ENCODE measurements around the gene PARD3B. TPM values are rescaled to one million over a fixed set of nuclear protein-coding genes. Genes with fewer than 3 reads are reported as not detected.

The PARD3B gene
- total RNA-seq, 6 experiments from 2014 or later: 5.3 to 11.2 (median 8.3) TPM

DNA sequence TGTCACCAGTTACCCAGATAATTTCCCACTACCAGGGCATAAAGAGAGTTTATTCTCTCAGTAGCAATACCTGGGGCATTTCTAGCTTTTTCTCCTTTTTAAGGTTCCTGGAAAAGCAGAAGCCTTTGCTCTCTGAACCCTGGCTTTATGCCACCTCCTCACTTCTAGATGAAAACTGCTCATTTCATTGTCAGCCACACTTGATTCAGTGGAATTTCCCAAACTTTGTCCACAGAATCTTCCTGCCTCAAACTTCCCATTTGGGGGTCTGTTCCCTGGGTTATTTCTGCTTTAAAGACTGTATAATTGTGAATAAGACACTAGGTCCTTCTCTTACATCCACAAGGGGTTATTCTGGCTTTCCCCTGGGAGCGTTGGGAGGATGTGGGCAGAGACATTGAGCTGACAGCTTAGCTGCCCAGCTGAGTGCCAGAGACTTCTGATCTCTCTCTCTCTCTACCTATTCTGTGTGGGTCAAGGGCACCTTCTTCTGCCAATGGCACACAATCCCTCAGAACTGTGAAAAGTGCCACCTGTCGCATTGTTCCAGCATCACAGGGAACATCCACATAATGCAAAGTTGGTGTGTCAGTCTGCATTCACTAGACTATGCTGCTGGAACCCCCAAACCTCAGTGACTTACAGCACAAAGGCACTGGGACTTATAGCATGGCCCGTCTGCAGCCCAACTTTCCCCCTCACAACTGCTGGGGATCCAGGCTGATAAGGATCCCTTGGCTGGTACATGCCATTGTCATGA is 1117.1 kb downstream of the PARD3B start:
- 71% methylated on average over 1 of the region's 3 CpGs for WGBS (ENCODE audit: insufficient coverage, low coverage, low lambda C conversion rate, missing lambda C conversion rate)
- Histone ChIP-seq H3K27ac (no peak overlapping the region), H3K4me1 (no peaks in the 10 kb centered on the region), H3K36me3 (no peaks in the 10 kb centered on the region), H3K27me3 (no peaks in the 10 kb centered on the region), H3K4me3 (no peak overlapping the region), H3K9me3 (no peaks in the 10 kb centered on the region)
- DNase-seq (no peak), ATAC-seq (no peak)
- intact Hi-C loops (cut with DNase I): no loop called here
- TF ChIP-seq, protein P1, sequence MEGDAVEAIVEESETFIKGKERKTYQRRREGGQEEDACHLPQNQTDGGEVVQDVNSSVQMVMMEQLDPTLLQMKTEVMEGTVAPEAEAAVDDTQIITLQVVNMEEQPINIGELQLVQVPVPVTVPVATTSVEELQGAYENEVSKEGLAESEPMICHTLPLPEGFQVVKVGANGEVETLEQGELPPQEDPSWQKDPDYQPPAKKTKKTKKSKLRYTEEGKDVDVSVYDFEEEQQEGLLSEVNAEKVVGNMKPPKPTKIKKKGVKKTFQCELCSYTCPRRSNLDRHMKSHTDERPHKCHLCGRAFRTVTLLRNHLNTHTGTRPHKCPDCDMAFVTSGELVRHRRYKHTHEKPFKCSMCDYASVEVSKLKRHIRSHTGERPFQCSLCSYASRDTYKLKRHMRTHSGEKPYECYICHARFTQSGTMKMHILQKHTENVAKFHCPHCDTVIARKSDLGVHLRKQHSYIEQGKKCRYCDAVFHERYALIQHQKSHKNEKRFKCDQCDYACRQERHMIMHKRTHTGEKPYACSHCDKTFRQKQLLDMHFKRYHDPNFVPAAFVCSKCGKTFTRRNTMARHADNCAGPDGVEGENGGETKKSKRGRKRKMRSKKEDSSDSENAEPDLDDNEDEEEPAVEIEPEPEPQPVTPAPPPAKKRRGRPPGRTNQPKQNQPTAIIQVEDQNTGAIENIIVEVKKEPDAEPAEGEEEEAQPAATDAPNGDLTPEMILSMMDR (IDR thresholded peaks at IDR 0.05): no peak

GRCh38 chr2:205665791-205666190 is 1120.5 kb downstream of the PARD3B start:
- no peaks in the 10 kb centered on the region for H3K4me1 ChIP-seq
- no peaks in the 10 kb centered on the region for H3K27me3 ChIP-seq
- H3K36me3 ChIP-seq: no peaks in the 10 kb centered on the region
- WGBS (ENCODE audit: insufficient coverage, low coverage, low lambda C conversion rate, missing lambda C conversion rate): 67% methylated on average over 2 of the region's 2 CpGs
- DNase-seq (no peak), ATAC-seq (no peak)
- intact Hi-C loops (cut with DNase I): no loop called here
- TF ChIP-seq, protein P1 (IDR thresholded peaks at IDR 0.05): no peak
- no peak for TF ChIP-seq POLR2A (IDR thresholded peaks at IDR 0.05)
- no peak overlapping the region for H3K27ac ChIP-seq
- no peaks in the 10 kb centered on the region for H3K9me3 ChIP-seq
- H3K4me3 ChIP-seq: no peak overlapping the region

Small RNAs within 50 kb of the gene (small RNA-seq; reads per million reads assigned to genes)
- 0 reads per million in 2 experiments for gene AC008171.1
